Hepatocyte (in vitro differentiated cells): ENCODE measurements around the gene APBB2. TPM values are rescaled to one million over a fixed set of nuclear protein-coding genes. Genes with fewer than 3 reads are reported as not detected.

ENCODE experiments used
- DNase-seq: peaks from one replicate; pipeline ENCODE4 v3.0.0-alpha.2; 2016; ENCODE audit warnings: low spot score
- H2AFZ ChIP-seq: fragments of 200-600 bp; sonication (generic); 2 replicates; pipeline ENCODE4 v1.6.0; 2016; ENCODE audit warnings: antibody characterized with exemption, mild to moderate bottlenecking
- H3K27ac ChIP-seq: fragments of 200-600 bp; sonication (generic); 2 replicates; pipeline ENCODE4 v1.5.1; 2016; ENCODE audit warnings: mild to moderate bottlenecking
- H3K27me3 ChIP-seq: fragments of 200-600 bp; sonication (generic); 2 replicates; pipeline ENCODE4 v1.6.1; 2016
- H3K36me3 ChIP-seq: fragments of 200-600 bp; sonication (generic); replicated peaks from 2 replicates; pipeline ENCODE4 v1.5.1; 2016; ENCODE audit warnings: low read depth; ENCODE audit not compliant: insufficient read depth
- H3K4me1 ChIP-seq: fragments of 200-600 bp; sonication (generic); 2 replicates; pipeline ENCODE4 v1.5.1; 2016; ENCODE audit warnings: mild to moderate bottlenecking, moderate library complexity; ENCODE audit not compliant: insufficient read depth
- H3K4me2 ChIP-seq: fragments of 200-600 bp; sonication (generic); 2 replicates; pipeline ENCODE4 v1.6.0; 2016
- H3K4me3 ChIP-seq: fragments of 200-600 bp; sonication (generic); 2 replicates; pipeline ENCODE4 v1.5.1; 2016; ENCODE audit warnings: mild to moderate bottlenecking
- H3K79me2 ChIP-seq: fragments of 200-600 bp; sonication (generic); 2 replicates; pipeline ENCODE4 v1.6.0; 2017; ENCODE audit warnings: mild to moderate bottlenecking
- H3K9me2 ChIP-seq: fragments of 200-600 bp; sonication (generic); replicated peaks from 2 replicates; pipeline ENCODE4 v1.6.0; 2017; ENCODE audit warnings: mild to moderate bottlenecking; ENCODE audit not compliant: insufficient read depth
- H3K9me3 ChIP-seq: fragments of 200-600 bp; sonication (generic); 2 replicates; pipeline ENCODE4 v1.5.1; 2016; ENCODE audit warnings: low read depth, mild to moderate bottlenecking
- H4K20me1 ChIP-seq: fragments of 200-600 bp; sonication (generic); 2 replicates; pipeline ENCODE4 v1.6.0; 2016; ENCODE audit warnings: mild to moderate bottlenecking; ENCODE audit not compliant: insufficient read depth, poor library complexity, severe bottlenecking
- EZH2 ChIP-seq: fragments of 200-600 bp; sonication (generic); IDR thresholded peaks from 2 replicates; pipeline ENCODE4 v1.6.1; 2016; ENCODE audit warnings: antibody characterized with exemption, mild to moderate bottlenecking, borderline replicate concordance
- EZH2phosphoT487 ChIP-seq: fragments of 200-600 bp; sonication (generic); IDR thresholded peaks from one replicate; pipeline ENCODE4 v1.6.1; 2018; ENCODE audit warnings: antibody characterized with exemption, mild to moderate bottlenecking, low read depth, moderate library complexity; ENCODE audit not compliant: unreplicated experiment, severe bottlenecking
- WGBS: methylation state at CpG from one replicate; pipeline ENCODE4 v1.1.6; 2016; ENCODE audit warnings: low lambda C conversion rate; ENCODE audit errors: missing lambda C conversion rate; 5-methylcytosine and 5-hydroxymethylcytosine counted together
- polyA plus RNA-seq: library from polyadenylated mRNA; unstranded; fragments of >200 nt; fragmentation: Nextera tagmentation; extraction: Ambion mirVana; gene quantifications from 2 replicates; pipeline ENCODE4 v1.2.1, GENCODE V29; 2016
- total RNA-seq: library from RNA; depleted of rRNA; stranded (reverse); fragments of >200 nt; gene quantifications from 2 replicates; pipeline ENCODE4 v1.2.3, GENCODE V29; 2014
- TF ChIP-seq, protein P1 (sequence below): fragments of 200-600 bp; sonication (generic); IDR thresholded peaks from 2 replicates; pipeline ENCODE4 v1.5.1; 2016; ENCODE audit warnings: antibody characterized with exemption, mild to moderate bottlenecking; ENCODE audit not compliant: poor library complexity

Gene APBB2
- total and polyA plus RNA-seq, 2 experiments from 2014 or later = 23.4 to 47.5 TPM

DNA sequence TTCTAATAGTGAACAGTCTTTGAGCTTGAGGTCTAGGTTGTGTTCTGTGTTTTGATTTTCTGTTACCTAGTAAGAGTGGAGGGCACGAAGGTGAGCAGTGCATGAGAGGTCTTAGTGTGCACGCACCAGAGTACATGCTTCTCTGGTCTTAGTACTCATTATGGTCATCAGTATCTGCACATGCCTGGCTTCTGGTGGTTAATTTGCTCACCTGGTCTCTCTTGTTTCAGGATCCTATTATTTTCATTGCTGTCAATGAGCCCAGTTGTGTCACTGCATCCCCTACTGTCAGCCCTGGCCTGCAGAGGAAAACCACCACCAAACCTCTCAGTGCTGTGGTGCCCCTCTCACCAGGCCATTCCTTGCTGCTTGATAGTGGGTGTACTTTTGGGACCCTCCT lies 409.7 kb downstream of the APBB2 start:
- DNase-seq = no peak
- WGBS = 97% methylated on average over 2 of the region's 2 CpGs
- Histone ChIP-seq H3K9me2 (no peaks in the 10 kb centered on the region), H3K79me2 (no peaks in the 10 kb centered on the region), H3K36me3 (no peaks in the 10 kb centered on the region), H4K20me1 (no peaks in the 10 kb centered on the region), H3K4me3 (no peak overlapping the region), H3K27ac (no peak overlapping the region), H3K4me2 (no peak overlapping the region), H2AFZ (no peak overlapping the region), H3K27me3 (no peaks in the 10 kb centered on the region), H3K9me3 (no peaks in the 10 kb centered on the region), H3K4me1 (no peaks in the 10 kb centered on the region)
- TF ChIP-seq, protein P1, sequence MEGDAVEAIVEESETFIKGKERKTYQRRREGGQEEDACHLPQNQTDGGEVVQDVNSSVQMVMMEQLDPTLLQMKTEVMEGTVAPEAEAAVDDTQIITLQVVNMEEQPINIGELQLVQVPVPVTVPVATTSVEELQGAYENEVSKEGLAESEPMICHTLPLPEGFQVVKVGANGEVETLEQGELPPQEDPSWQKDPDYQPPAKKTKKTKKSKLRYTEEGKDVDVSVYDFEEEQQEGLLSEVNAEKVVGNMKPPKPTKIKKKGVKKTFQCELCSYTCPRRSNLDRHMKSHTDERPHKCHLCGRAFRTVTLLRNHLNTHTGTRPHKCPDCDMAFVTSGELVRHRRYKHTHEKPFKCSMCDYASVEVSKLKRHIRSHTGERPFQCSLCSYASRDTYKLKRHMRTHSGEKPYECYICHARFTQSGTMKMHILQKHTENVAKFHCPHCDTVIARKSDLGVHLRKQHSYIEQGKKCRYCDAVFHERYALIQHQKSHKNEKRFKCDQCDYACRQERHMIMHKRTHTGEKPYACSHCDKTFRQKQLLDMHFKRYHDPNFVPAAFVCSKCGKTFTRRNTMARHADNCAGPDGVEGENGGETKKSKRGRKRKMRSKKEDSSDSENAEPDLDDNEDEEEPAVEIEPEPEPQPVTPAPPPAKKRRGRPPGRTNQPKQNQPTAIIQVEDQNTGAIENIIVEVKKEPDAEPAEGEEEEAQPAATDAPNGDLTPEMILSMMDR = no peak
- TF ChIP-seq EZH2phosphoT487 (no peak), EZH2 (no peak)

DNA sequence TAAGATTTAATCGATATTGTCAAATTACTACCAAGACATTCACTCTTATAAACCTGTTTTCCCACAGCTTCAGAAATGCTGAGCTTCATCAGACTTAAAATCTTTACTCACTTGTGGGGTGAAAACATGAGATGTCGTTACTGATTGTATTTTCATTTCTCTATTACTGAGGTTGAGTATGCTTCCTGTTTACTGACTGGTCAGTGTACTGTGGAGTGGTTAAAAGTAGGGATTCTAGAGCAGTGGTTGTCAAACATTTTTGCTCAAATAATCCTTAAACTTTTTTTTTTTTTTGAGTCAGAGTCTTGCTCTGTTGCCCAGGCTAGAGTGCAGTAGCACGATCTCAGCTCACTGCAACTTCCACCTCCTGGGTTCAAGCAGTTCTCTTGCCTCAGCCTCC lies 414.3 kb downstream of the APBB2 start:
- Histone ChIP-seq H3K79me2 (no peaks in the 10 kb centered on the region), H3K9me3 (no peaks in the 10 kb centered on the region), H3K4me1 (no peaks in the 10 kb centered on the region), H3K4me3 (no peak overlapping the region), H3K27ac (no peak overlapping the region), H2AFZ (no peak overlapping the region), H3K36me3 (no peaks in the 10 kb centered on the region), H3K9me2 (no peaks in the 10 kb centered on the region), H4K20me1 (no peaks in the 10 kb centered on the region), H3K4me2 (no peak overlapping the region), H3K27me3 (no peaks in the 10 kb centered on the region)
- TF ChIP-seq EZH2phosphoT487 (no peak), EZH2 (no peak)
- TF ChIP-seq, protein P1 = no peak
- 98% methylated on average over 3 of the region's 3 CpGs for WGBS
- DNase-seq = no peak

DNA sequence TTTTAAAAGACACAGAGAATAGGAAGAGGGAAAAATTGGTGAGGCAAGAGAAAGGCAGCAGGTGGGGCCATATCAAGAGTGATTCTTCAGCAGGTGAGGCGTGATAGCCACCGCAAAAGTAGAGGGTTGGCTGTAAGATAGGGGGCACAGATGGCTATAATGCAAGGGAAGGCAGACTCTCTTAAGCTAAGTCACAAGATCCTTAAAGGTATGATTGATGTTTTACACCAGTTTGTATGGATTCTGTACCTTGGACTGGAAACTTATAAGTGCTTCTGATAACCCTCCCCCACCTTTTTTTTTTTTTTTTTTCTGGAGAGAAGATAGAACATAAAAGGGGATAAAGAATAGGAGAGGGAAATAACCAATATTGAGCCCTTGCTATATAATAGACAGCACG lies 424.6 kb downstream of the APBB2 start:
- DNase-seq = no peak
- no peak overlapping the region for H2AFZ ChIP-seq
- TF ChIP-seq EZH2 (no peak), EZH2phosphoT487 (no peak)
- TF ChIP-seq, protein P1 = no peak
- no peaks in the 10 kb centered on the region for H3K9me3 ChIP-seq
- no peaks in the 10 kb centered on the region for H3K79me2 ChIP-seq
- no peaks in the 10 kb centered on the region for H3K9me2 ChIP-seq
- no peaks in the 10 kb centered on the region for H3K4me1 ChIP-seq
- no peaks in the 10 kb centered on the region for H4K20me1 ChIP-seq
- no peaks in the 10 kb centered on the region for H3K36me3 ChIP-seq
- no peak overlapping the region for H3K27ac ChIP-seq
- no peak overlapping the region for H3K4me2 ChIP-seq
- no peak overlapping the region for H3K4me3 ChIP-seq
- whole genome bisulfite sequencing = 92% methylated on average over 3 of the region's 3 CpGs
- no peaks in the 10 kb centered on the region for H3K27me3 ChIP-seq

DNA sequence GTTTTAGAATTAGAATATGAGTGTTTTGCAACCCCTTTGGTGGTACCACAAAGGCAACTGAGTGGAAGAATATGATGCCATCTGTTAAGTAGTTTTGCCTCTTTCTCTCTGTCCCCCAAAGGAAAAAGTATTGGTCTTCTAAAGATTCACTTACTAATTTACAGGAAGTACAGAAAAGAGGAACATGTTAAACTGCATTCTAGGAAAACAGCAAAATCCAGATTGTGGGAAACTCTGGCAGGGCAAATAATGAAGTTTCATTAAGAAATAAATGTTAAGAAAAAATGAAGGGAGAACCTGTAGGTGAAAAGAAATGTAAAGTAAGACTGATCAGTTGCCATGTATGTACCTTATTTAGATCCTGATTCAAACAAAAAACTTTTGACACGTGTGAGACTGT lies 425.3 kb downstream of the APBB2 start:
- H3K4me1 ChIP-seq = no peaks in the 10 kb centered on the region
- H4K20me1 ChIP-seq = no peaks in the 10 kb centered on the region
- H3K9me3 ChIP-seq = no peaks in the 10 kb centered on the region
- no peaks in the 10 kb centered on the region for H3K36me3 ChIP-seq
- no peak overlapping the region for H3K4me2 ChIP-seq
- no peaks in the 10 kb centered on the region for H3K79me2 ChIP-seq
- H3K27me3 ChIP-seq = no peaks in the 10 kb centered on the region
- H2AFZ ChIP-seq = no peak overlapping the region
- H3K4me3 ChIP-seq = no peak overlapping the region
- no peak overlapping the region for H3K27ac ChIP-seq
- 90% methylated on average over 1 of the region's 1 CpG for WGBS
- no peak for DNase-seq
- TF ChIP-seq EZH2 (no peak), EZH2phosphoT487 (no peak)
- TF ChIP-seq, protein P1 = no peak
- no peaks in the 10 kb centered on the region for H3K9me2 ChIP-seq
